GM18505 (cell line): Measurements from ENCODE around the gene RERE.

Experiments used
- ATAC-seq: cut with Tn5 transposase; IDR thresholded peaks from one replicate; pipeline ENCODE4 v1.9.1; 2021; ENCODE audit not compliant: unreplicated experiment
- POLR2A ChIP-seq: IDR thresholded peaks from 4 replicates; pipeline ENCODE4 v1.6.1; 2011; ENCODE audit warnings: borderline replicate concordance; ENCODE audit not compliant: insufficient read depth, insufficient read length; ENCODE audit errors: extremely low read depth

Gene RERE

GRCh38 chr1:8373581-8374241 lies 443.7 kb downstream of the RERE start:
- ATAC-seq, result no peak
- TF ChIP-seq POLR2A, result no peak

- no peak for ATAC-seq
- no peak for TF ChIP-seq POLR2A
These were observed 444.3 kb downstream of the RERE start for GRCh38 chr1:8373125-8373524.

- no peak for ATAC-seq
- TF ChIP-seq POLR2A, result no peak
These were observed 446.0 kb downstream of the RERE start for GRCh38 chr1:8371372-8371991.

- no peak for TF ChIP-seq POLR2A
- ATAC-seq, result no peak
These were observed 446.5 kb downstream of the RERE start for GRCh38 chr1:8370905-8371315.

GRCh38 chr1:8370046-8370881 lies 447.2 kb downstream of the RERE start:
- no peak for TF ChIP-seq POLR2A
- ATAC-seq, result no peak

- TF ChIP-seq POLR2A, result no peak
- no peak for ATAC-seq
These were observed 448.3 kb downstream of the RERE start for GRCh38 chr1:8368956-8369639.

- no peak for TF ChIP-seq POLR2A
- no peak for ATAC-seq
These were observed 449.8 kb downstream of the RERE start for GRCh38 chr1:8367571-8368194.

- no peak for ATAC-seq
- no peak for TF ChIP-seq POLR2A
These were observed 451.6 kb downstream of the RERE start for GRCh38 chr1:8365661-8366362.

- no peak for TF ChIP-seq POLR2A
- ATAC-seq, result no peak
These were observed 452.7 kb downstream of the RERE start for GRCh38 chr1:8364528-8365442.

- no peak for ATAC-seq
- TF ChIP-seq POLR2A, result no peak
These were observed 453.6 kb downstream of the RERE start for GRCh38 chr1:8363767-8364301.

- ATAC-seq, result no peak
- TF ChIP-seq POLR2A, result no peak
These were observed 454.2 kb downstream of the RERE start for GRCh38 chr1:8363186-8363766.
